Stimulated activated CD8-positive, alpha-beta memory T cell treated with anti-CD3 and anti-CD28 coated beads, Interleukin-4, amount 100 ng/mL, for 48 hours (primary cell): ENCODE results near the gene SGTB.
"Not testable (repeated sequence)": the region's sequence is repeated elsewhere in the genome, so short reads cannot be mapped to it uniquely, and the experiment has no call there.

Experiments
- DNase-seq: peaks from one replicate; pipeline ENCODE4 v3.0.0-alpha.2; 2020

The SGTB gene

DNA sequence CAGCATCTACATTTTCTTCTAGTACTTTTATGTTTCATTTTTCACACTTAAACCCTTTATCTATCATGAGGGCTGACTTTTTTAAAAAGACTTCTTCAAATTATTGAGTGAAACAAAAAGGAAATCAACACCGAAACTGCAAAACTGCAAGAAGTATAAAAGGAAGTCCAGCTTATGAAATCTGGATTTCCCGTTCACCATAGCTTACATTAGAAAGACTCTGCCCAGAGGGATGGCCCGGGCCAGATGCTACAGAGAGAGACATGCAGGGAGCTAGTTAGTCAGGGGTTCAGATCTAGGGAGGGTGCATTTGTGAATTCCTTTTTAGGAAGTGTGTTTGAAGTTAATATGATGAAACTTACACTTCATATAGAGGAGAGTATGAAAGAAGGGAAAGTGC, 10.1 kb upstream of the SGTB start:
- not testable (repeated sequence) for DNase-seq

DNA sequence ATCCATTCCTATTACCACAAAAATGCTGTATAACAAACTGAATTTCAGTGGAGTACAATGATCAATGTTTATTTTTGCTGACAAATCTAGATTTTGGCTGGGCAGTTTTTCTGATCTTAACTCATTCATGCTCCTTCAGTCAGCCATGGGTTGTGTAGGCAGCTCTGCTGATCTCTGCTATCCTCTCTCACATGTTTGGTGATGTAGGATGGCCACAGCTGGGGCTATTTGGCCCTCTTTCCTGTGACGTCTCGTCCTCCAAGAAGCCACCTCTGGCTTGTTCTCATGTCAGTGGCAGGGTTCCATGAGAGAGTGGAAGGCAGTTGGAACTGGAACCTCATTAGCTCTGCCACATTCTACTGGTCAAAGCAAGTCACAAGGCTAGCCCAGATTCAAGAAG, 9.0 kb upstream of the SGTB start:
- DNase-seq: no peak

DNA sequence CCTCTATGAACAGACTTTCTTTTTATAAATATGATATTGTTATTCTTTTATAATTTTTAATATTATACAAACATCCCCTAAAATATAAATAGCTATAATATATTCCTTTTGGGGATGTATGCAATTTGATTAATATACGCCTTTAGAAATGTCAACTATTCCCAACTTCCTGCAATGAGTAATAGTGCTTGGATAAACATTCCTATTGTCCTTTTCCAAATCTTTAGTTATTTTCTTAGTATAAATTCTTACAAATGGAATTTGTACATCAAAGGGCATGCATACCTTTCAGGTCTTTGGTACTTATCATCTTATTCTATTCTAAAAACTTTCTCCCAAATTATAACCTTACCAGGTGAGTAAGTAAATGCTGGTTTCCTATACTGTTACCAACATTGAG, 6.3 kb upstream of the SGTB start:
- no peak for DNase-seq

DNA sequence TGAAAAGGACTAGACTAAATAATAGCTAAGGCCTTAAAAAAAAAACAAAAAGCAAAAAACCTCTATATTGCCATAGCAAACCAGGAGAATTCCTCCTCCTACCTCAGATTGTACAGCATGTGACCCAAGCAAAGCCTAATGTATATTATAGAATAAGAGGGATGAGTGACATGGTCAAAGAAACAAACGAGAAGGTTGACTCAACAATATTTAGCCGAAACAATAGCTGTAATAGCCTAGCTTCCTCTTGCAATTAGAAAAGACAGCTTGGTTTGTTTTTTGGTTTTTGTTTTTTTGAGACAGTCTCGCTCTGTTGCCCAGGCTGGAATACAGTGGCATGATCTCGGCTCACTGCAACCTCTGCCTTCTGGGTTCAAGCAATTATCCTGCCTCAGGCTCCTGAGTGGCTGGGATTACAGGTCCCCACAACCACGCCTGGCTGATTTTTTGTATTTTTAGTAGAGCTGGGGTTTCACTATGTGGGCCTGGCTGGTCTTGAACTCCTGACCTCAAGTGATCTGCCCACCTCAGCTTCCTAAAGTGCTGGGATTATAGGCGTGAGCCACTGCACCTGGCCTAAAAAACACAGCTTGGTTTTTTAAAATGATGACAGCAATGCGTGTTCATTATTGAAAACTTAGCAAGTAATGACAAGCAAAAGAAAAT, 5.7 kb upstream of the SGTB start:
- no peak for DNase-seq

DNA sequence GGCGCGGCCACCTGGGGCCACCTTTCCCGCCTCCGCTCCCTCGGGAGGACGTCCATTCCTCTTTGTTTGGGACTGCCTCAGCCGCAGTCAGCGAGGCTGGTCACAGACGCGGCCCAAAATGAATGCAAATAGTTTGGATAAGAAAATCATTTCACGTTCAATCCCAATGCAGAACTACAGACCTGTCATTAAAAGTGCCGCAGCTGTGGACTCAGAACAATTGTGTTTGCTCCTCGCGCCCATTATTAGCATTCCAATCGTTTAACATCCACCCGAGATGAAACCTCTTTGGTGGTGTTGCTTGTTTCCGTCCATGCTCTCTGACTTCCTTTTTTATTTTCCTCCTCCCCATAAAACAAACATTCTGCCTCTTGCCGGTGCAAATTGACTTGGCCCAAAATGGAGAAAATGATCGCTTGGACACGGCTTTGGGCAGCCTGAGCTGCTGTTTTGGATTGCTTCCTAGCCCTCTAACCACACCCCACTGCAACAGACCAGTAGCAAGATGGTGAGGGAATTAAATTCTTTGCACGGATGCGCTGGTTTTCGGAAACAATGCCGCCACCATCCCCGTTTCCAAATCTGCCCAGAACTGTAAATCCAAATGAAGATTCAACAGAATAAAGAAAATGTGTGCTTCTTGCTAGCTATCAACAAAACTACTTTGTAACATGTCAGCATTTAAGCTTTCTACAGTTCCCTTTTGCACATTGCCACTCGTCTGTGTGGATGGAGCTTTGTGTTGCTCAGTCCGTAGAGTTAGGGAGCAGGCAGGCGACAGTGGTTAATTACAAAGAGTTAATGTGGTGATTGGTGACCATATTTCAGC, 880 bp upstream of the SGTB start:
- peak; percentile 27 for DNase-seq

DNA sequence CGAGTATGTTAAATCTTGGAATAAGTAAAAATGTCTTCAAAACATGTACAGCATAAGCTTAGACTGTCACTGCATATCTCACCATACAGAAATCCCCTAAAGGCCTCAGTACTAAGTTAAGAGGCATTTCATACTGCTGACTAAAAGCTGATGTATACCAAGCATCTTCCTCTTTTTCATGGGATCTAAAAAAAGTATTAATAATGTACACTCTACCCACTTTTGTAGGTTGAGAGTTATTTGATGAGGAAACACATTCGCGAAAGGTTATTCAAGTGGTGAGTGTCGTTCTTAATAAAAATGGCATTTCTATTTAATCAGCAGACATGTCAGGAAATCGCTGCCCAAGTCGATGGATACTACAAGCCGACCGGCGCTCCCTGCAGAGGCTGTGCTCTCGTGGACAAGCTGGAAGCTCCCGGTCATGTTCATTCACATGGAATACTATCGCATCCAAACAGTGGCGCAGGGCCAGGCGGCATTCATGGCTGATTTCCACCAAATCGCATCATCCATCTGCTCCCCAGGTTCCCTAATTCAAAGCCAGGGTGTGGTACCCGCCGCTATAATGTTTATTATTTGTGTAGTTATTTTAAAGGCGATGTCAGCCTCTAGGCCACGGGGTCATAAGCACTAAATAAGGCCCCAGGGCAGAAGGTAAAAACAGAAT, 724 bp downstream of the SGTB start:
- DNase-seq: peak; percentile 45

DNA sequence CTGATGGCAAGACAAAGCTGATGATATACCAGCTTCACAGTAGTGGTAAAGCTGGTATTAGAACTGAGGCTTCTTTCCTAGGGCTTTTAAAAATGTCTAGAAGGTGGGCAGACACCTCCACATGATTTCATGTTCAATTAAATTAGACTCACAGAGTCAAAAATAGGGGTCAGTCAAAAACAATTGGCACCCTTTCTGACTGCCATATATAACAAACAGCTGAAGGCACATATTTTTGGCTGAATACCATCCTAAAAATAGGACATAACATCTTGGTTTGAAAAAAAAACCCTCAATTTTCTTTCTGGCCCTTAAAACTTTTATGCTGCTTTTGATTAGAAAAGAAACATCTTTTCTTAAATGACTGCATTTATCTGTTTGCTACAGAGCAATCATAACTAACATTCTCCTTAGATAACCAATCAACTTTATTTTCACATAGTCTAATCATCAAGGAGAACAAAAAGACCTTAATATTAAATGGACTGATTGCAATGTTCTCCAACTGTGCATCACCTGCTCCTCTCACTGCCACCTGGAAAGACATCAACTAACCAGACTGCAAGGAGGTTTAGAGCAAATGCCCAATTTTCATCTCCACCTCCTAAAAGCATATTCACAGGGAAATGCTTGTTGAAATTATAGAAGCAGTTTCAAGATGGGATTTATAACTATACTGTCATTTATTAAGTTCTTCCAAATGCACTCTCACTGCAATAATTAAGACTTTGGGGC, 3.2 kb downstream of the SGTB start:
- DNase-seq: no peak

DNA sequence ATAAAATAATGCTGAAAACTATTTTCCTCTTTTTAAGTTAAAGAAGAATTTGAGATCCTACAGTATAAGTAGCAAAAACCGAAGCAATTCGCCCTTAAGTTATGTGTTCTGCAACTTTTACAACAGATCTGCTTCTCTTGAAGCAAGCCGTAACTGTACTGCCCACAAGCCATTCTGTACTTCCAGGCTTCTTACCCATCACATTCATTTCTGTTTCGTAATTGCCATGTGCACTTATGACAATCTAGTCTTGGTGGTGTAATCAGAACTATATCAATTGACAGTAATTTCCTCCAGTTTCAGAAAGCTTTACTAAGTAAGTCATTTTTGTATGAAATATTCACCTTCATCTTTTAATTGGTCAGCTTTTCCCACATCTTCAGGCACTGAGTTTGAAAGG, 13.8 kb downstream of the SGTB start:
- no peak for DNase-seq

DNA sequence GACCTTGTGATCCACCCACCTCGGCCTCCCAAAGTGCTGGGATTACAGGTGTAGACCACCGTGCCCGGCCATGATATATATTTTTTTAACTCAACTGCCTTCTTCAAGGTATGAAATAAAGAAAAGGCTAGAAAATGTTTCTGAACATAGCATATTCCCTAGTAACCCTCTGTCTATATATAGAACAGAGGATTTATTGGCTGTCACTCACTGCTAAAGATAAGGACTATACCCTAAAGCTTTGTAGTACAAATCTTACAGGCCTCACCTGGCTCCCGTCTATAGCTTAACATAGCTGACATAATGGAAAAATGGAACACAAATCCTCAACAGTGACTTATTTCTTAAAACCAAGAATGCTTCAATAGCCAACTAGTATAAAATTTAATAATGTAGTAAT, 14.2 kb downstream of the SGTB start:
- DNase-seq: no peak

DNA sequence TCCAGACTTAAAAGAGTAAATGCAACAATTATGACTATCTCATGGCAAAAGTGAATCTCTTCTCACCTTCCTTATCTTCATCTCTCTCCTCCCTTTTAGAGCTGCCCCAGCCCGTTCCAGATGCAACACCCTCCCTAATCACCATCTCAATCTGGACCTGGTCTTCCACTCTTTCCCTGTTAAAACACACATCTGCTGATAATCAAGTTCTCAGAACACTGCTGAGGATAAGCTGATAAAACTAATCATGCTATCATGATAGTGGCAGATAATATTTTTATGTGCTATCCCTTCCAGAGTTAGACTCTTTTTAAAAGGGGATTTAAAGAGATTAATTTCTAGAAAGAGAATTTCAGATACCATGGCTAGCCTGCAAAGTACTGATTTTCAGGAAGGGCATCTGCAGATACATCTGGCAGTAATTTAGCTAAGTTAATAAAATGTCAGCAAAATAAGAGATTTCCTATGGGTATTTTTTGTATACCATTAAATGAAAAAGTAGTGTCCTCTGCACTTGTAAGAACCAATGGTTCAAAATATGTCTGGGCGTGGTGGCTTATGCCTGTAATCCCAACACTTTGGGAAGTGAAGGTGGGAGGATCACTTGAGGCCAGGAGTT, 17.2 kb downstream of the SGTB start:
- DNase-seq: no peak

DNA sequence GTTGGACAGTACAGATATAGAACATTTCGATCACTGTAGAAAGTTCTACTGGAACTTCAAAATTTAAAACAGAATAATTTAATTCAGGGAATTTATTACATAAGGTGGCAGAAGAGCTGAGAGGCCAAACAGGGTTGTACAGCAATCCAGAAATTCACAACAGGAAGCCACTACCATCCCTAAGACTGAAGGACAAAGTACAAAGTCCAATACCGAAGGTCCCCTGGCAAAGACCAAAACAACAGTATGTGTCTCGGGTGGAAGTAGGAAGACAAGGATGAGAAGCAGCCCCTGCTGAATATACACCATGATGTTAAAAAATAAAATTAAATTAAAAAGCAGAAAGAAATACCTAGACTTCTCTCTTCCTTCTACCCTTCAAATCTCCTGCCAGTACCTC, 19.9 kb downstream of the SGTB start:
- DNase-seq: no peak

DNA sequence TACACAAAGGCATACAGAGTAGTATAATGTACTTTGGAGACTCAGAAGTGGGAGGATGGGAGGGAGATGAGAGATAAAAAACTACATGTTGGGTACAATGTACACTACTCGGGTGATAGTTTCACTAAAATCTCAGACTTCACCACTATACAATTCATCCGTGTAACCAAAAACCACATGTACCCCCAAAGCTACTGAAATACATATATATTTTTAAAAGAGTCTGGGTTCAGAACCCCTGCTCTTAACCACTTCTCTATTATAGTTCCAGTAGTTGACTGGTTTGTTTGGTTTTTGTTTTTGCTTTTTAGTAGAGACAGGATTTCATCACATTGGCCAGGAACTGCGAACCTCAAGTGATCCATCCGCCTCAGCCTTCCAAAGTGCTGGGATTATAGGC, 22.6 kb downstream of the SGTB start:
- no peak for DNase-seq

DNA sequence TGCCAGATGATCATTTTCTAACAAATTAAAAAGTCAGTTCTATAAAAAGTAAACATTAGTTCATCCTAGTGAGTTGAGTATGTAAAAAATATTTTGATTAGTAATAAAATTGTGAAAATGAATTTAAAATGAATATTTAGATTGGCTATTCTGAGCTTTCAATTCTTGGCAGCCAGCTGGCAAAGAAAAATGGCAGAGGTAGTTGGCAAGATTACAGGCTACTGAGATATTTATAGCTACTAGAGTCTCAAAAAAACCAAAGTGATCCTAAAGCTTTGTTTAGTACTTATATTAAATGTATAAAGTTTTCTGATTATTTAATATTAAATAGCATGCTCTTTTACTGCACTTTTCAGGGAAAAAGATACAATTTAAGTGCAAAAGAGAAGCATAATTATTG, 25.0 kb downstream of the SGTB start:
- DNase-seq: no peak

DNA sequence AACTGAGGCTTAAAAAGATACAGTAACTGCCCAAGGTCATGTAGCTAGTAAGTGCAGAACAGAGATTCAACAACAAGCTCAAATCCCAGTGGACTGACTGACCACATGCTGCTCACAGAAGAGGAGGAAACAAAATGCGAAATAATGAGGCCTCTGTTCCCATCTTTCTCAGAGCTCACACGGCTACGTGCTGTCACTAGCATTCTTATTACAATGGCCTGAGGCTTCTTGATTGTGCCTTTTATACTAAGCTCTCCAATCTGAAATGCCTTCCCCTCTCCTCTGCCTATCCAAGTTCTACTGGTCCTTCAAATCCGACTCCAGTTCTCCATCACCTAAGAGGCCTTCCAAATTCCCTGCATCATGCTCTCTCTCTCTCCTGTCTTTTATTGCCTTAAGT, 26.0 kb downstream of the SGTB start:
- no peak for DNase-seq

DNA sequence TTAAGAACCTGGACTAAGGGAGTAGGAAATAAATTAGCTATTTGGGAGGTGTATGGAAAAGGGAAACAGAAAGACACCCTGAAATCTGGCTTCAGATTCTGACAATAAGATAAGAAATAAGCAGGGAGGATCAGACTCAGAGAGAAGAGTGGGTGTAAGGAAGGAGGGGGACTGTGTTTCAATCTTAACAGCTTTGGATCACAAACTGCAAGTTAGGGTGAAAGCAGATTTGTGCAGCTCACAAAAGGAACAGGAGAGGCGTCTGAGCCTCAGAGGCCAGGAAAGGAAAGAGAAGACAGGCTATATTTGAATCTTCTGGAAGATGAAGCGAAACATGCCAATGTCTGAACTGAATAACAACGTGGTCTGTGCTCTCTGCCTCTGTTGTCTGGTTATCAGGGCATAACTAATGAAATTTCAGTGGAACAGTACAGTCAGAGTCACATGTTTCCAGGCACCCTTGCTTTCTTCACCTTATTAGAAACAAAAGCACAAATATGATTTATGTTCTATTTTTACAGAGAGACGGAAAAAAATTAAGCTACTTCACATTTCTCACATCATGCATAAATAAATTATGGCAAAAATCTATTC, 26.6 kb downstream of the SGTB start:
- DNase-seq: no peak

DNA sequence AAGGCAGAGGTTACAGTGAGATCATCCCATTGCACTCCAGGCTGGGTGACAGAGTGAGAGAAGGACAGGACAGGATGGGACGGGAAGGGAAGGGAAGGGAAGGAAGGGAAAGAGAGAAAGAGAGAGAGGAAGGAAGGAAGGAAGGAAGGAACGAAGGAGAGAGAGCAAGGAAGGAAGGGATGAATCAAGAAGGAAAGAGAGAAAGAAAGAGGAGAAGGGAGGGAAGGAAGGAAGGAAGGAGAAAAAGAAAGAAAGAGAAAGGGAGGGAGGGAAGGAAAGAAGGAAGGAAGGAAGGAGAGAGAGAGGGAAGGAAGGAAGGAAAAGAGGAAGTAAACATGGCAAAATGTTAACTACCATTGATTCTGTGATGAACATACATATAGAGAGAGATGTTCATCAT, 28.8 kb downstream of the SGTB start:
- DNase-seq: no peak

DNA sequence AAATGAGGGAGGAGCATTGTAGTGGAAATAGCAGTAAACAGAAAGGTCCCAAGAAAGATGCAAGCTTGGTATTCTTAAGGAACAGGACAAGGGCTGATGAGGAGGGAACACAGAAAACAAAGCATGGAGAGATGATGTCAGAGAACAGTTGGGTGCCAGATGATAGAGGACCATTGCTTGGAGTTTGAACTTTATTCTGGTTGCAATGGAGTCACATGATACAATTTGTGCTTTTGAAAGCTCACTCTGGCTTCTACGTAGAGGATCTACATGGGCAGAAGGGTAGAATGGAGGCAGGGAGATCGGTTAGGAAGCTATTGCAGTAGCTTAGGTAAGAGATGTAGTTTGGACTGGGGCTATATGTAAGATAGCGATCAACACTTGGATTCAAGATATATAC, 39.8 kb downstream of the SGTB start:
- DNase-seq: no peak

DNA sequence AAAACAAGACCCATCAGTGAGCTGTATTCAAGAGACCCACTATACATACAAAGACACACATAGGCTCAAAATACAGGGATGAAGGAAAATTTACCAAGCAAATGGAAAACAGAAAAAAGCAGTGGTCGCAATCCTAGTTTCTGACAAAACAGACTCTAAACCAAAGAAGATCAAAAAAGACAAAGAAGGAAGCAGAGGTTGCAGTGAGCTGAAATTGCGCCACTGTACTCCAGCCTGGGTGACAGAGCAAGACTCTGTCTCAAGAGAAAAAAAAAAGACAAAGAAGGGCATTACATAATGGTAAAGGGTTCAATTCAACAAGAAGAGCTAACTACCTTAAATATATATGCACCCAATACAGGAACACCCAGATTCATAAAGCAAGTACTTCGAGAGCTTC, 45.9 kb downstream of the SGTB start:
- not testable (repeated sequence) for DNase-seq

DNA sequence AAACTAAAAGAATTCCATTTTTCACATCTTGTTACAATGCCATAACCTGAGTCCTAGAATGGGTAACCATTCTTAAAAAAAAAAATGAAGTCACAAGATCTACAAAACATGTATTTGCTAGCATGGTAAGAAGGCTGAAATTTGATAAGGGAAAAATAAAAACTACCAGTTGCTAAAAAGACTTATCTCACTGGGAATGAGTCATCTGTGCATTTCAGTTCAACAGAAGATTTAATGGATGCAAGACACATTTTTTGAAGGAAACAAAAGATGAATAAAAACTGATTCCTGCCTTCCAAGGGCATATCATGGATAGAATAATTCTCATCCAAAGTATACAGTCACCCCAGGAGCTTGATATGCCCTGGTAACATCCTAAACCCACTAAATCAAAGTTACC, 47.2 kb downstream of the SGTB start:
- DNase-seq: no peak

DNA sequence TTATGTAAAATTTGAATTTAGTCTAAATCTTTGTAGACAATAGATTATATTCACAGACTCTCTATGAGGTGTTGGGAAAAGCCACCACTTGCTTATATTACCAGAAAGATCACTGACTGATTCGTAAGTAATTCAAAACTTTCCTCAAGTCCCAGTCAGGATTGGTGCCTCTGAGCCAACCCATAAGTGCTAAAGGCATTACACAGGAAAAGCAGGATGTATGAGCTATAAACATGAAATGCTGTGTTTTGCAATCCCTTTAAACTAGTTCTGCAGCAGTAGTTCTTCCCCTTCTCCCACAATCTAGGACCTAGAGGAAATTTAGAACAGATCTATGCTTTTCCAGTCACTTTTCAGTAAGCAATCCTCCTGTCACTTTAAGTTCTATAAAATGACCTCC, 49.1 kb downstream of the SGTB start:
- no peak for DNase-seq

DNA sequence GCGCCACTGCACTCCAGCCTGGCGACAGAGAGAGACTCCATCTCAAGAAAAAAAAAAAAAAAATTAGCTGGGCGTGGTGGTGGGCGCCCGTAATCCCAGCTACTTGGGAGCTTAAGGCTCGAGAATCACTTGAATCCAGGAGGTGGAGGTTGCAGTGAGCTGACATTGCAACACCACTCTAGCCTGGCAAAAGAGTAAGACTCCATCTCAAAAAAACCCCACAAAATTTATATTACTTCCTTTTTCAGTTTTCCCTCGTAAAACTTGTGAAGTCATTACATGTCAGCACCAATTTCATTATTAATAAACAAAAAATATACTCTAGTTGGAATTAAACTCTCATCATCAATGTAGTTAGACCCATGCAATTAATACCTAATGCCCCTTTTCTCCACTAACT, 53.2 kb downstream of the SGTB start:
- no peak for DNase-seq

DNA sequence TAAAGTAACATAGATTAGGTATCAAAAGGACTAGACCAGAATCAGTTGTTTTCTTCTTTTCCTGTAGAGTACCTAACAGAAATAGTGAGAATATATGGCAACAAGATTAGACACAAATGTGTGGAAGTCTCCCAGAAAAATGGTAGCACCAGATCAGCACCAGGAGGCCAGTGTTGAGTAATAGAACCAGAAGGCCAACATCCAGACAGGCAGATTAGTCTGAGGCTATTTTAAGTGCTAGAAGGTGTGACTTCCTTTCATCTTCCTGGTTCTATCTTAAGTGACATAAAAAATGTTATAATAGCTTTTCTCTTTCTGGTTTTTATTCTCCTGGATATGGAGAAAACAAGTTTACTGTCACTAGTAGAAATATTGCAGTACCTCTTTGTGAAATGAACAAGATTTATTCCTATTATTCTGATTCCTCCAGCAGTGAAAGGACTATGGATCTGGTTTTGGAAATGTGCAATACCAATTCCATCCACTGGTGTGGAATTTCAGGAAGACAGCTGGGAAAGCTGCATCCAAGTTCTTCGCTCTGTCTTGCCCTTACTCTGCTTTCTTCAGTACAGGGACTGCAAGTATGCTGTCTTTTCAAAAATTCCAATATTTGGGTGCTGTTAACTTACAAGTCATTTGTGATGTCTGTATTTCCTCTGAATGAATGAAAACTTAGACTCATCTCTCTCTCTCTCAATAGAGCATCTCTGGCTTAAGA, 57.9 kb downstream of the SGTB start:
- DNase-seq: no peak
